Measurements from ENCODE around the gene MGST2. TPM values are rescaled to one million over a fixed set of nuclear protein-coding genes. Genes with fewer than 3 reads are reported as not detected.

The MGST2 gene
- total RNA-seq, 1 experiment from 2014 or later, result 0.68 TPM

GRCh38 chr4:139643042-139643895 is 22.4 kb upstream of the MGST2 start:
- no peak for DNase-seq (ENCODE audit: low read depth)

GRCh38 chr4:139645458-139645857 is 20.2 kb upstream of the MGST2 start:
- peak; percentile 19 for DNase-seq (ENCODE audit: low read depth)

- DNase-seq (ENCODE audit: low read depth), result no peak
Measured at GRCh38 chr4:139647184-139647583, 18.4 kb upstream of the MGST2 start.

GRCh38 chr4:139647952-139648351 is 17.7 kb upstream of the MGST2 start:
- no peak for DNase-seq (ENCODE audit: low read depth)

GRCh38 chr4:139651282-139652194 is 14.1 kb upstream of the MGST2 start:
- peak; percentile 68 for DNase-seq (ENCODE audit: low read depth)

- no peak for DNase-seq (ENCODE audit: low read depth)
Measured at GRCh38 chr4:139654516-139654915, 11.1 kb upstream of the MGST2 start.

GRCh38 chr4:139655116-139655515 is 10.5 kb upstream of the MGST2 start:
- peak; percentile 43 for DNase-seq (ENCODE audit: low read depth)

GRCh38 chr4:139656614-139657486 is 8.8 kb upstream of the MGST2 start:
- peak; percentile 78 for DNase-seq (ENCODE audit: low read depth)

- no peak for DNase-seq (ENCODE audit: low read depth)
Measured at GRCh38 chr4:139658185-139658584, 7.4 kb upstream of the MGST2 start.

GRCh38 chr4:139658586-139659382 is 6.8 kb upstream of the MGST2 start:
- no peak for DNase-seq (ENCODE audit: low read depth)

- no peak for DNase-seq (ENCODE audit: low read depth)
Measured at GRCh38 chr4:139659735-139660424, 5.7 kb upstream of the MGST2 start.

- DNase-seq (ENCODE audit: low read depth), result no peak
Measured at GRCh38 chr4:139660568-139661043, 5.0 kb upstream of the MGST2 start.

GRCh38 chr4:139663561-139664138 is 2.0 kb upstream of the MGST2 start:
- DNase-seq (ENCODE audit: low read depth), result no peak

- DNase-seq (ENCODE audit: low read depth), result no peak
Measured at GRCh38 chr4:139664442-139664841, 1.2 kb upstream of the MGST2 start.

GRCh38 chr4:139665079-139665689 is 435 bp upstream of the MGST2 start:
- no peak for DNase-seq (ENCODE audit: low read depth)

GRCh38 chr4:139666735-139667281 is 1.2 kb downstream of the MGST2 start:
- DNase-seq (ENCODE audit: low read depth), result no peak

- DNase-seq (ENCODE audit: low read depth), result no peak
Measured at GRCh38 chr4:139668036-139668435, 2.4 kb downstream of the MGST2 start.

GRCh38 chr4:139668658-139669201 is 3.1 kb downstream of the MGST2 start:
- no peak for DNase-seq (ENCODE audit: low read depth)
